Caco-2 (cell line): Measurements from ENCODE around the gene FPR1. TPM values are rescaled to one million over a fixed set of nuclear protein-coding genes. Genes with fewer than 3 reads are reported as not detected.

ENCODE experiments used
- BruUV-seq: library from RNA; stranded (reverse); fragments of 400-500 nt; replicated peaks from 2 replicates; lab custom pipeline; 2021; lab: Mats Ljungman, UMichigan
- CTCF ChIA-PET: fragments of 300-600 bp; sonication (Branson Sonifier 250); formaldehyde crosslinking; loops from one replicate; lab custom pipeline; 2022; ENCODE audit warnings: antibody characterized with exemption; lab: Charles Lee
- POLR2A ChIA-PET: fragments of 300-600 bp; sonication (Branson Sonifier 250); formaldehyde crosslinking; loops from one replicate; lab custom pipeline; 2022; ENCODE audit warnings: antibody characterized with exemption; lab: Charles Lee
- DNase-seq, 2 experiments: peaks; one replicate each; pipeline versions ENCODE4 v3.0.0 to v3.0.0-alpha.2; 2020 to 2022
- H3K27me3 ChIP-seq: replicated peaks from 2 replicates; pipeline ENCODE4 v1.6.0; 2011; ENCODE audit warnings: low read length; ENCODE audit not compliant: control insufficient read depth, insufficient read depth
- H3K36me3 ChIP-seq: 2 replicates; pipeline ENCODE4 v1.5.1; 2011; ENCODE audit warnings: low read length; ENCODE audit not compliant: control insufficient read depth, insufficient read depth
- H3K4me1 ChIP-seq: fragments of 250-450 bp; sonication (Bioruptor Pico); 2 replicates; pipeline ENCODE4 v1.5.1; 2020; ENCODE audit warnings: mild to moderate bottlenecking
- H3K4me3 ChIP-seq: 2 replicates; pipeline ENCODE4 v1.5.1; 2011; ENCODE audit warnings: low read depth, mild to moderate bottlenecking, control low read depth, low read length
- H3K9me3 ChIP-seq: fragments of 250-450 bp; sonication (Bioruptor Pico); 2 replicates; pipeline ENCODE4 v1.5.1; 2020; ENCODE audit warnings: mild to moderate bottlenecking, moderate library complexity
- H3K27ac Mint-ChIP-seq: one replicate; pipeline ENCODE4 v1.8.0; 2022; ENCODE audit warnings: mixed read lengths; ENCODE audit not compliant: unreplicated experiment
- H3K27me3 Mint-ChIP-seq: one replicate; pipeline ENCODE4 v1.8.0; 2022; ENCODE audit warnings: mixed read lengths; ENCODE audit not compliant: insufficient read depth, unreplicated experiment
- H3K36me3 Mint-ChIP-seq: one replicate; pipeline ENCODE4 v1.8.0; 2022; ENCODE audit warnings: mild to moderate bottlenecking, mixed read lengths; ENCODE audit not compliant: insufficient read depth, unreplicated experiment
- H3K4me1 Mint-ChIP-seq: one replicate; pipeline ENCODE4 v1.8.0; 2022; ENCODE audit warnings: low read depth, mixed read lengths; ENCODE audit not compliant: unreplicated experiment
- H3K4me3 Mint-ChIP-seq: one replicate; pipeline ENCODE4 v1.8.0; 2022; ENCODE audit warnings: mild to moderate bottlenecking, moderate library complexity, mixed read lengths; ENCODE audit not compliant: unreplicated experiment
- H3K9me3 Mint-ChIP-seq: one replicate; pipeline ENCODE4 v1.8.0; 2022; ENCODE audit warnings: mixed read lengths; ENCODE audit not compliant: unreplicated experiment
- intact Hi-C: fragments of 100-400 bp; cut with micrococcal nuclease; formaldehyde crosslinking; loops from one replicate; pipeline ENCODE4 v1.10.0; 2022; ENCODE audit not compliant: unreplicated experiment
- total RNA-seq: library from RNA; stranded (reverse); gene quantifications from 2 replicates; pipeline ENCODE4 v1.2.3, GENCODE V29; 2022
- TF ChIP-seq, protein P1 (sequence below), 2 experiments: fragments of 200-600 bp in 1 of 2; IDR thresholded peaks; 1 replicate in 1 of 2; 2 replicates in 1 of 2; pipeline versions ENCODE4 v1.5.1 to v1.8.0; 2011 to 2022; ENCODE audit warnings: antibody characterized with exemption in 1 of 2, control low read depth in 1 of 2, inconsistent platforms in 1 of 2, low read depth in 1 of 2, low read length in 1 of 2, mild to moderate bottlenecking in 1 of 2, moderate library complexity in 1 of 2; ENCODE audit not compliant: insufficient read depth in 1 of 2, severe bottlenecking in 1 of 2, unreplicated experiment in 1 of 2

Gene FPR1
- total RNA-seq, 1 experiment from 2014 or later, result not detected

- BruUV-seq, result no TSS peak
- Mint-ChIP-seq H3K4me3 (peak overlapping the region; percentile 85), H3K36me3 (peaks cover 37% of the 10 kb centered on the region), H3K27ac (peak overlapping the region; percentile 90), H3K9me3 (peaks cover 19% of the 10 kb centered on the region), H3K4me1 (peaks cover 12% of the 10 kb centered on the region), H3K27me3 (no peaks in the 10 kb centered on the region)
- Histone ChIP-seq H3K4me1 (peaks cover 12% of the 10 kb centered on the region; the same call in 1 of the 2 replicates), H3K36me3 (no peaks in the 10 kb centered on the region), H3K4me3 (peak overlapping the region; percentile 54), H3K9me3 (no peaks in the 10 kb centered on the region), H3K27me3 (no peaks in the 10 kb centered on the region)
- CTCF ChIA-PET, result interaction anchor here (0.6 to 1.8 kb wide), 5 partner anchors 15 to 100 kb away, joined by 3 to 10 read pairs (median 3); no protein-coding TSS in a partner anchor
- TF ChIP-seq, protein P1, sequence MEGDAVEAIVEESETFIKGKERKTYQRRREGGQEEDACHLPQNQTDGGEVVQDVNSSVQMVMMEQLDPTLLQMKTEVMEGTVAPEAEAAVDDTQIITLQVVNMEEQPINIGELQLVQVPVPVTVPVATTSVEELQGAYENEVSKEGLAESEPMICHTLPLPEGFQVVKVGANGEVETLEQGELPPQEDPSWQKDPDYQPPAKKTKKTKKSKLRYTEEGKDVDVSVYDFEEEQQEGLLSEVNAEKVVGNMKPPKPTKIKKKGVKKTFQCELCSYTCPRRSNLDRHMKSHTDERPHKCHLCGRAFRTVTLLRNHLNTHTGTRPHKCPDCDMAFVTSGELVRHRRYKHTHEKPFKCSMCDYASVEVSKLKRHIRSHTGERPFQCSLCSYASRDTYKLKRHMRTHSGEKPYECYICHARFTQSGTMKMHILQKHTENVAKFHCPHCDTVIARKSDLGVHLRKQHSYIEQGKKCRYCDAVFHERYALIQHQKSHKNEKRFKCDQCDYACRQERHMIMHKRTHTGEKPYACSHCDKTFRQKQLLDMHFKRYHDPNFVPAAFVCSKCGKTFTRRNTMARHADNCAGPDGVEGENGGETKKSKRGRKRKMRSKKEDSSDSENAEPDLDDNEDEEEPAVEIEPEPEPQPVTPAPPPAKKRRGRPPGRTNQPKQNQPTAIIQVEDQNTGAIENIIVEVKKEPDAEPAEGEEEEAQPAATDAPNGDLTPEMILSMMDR (IDR thresholded peaks at IDR 0.05; ENCODE audit: insufficient read depth in 1 of 2, low read depth in 1 of 2, low read length in 1 of 2, severe bottlenecking in 1 of 2, unreplicated experiment in 1 of 2), result no peak
- intact Hi-C loops, result loop anchor here (1.0 kb wide), 1 partner anchor 15 kb away; no protein-coding TSS in a partner anchor
- POLR2A ChIA-PET, result interaction anchor here (0.6 to 1.5 kb wide), 3 partner anchors 110 to 485 kb away, joined by 3 to 5 read pairs (median 3); partner anchors contain the start of gene PPP2R1A
- DNase-seq, result peak in 1 of 2 experiments; percentile 39
Observed at GRCh38 chr19:51704626-51705025, 47.1 kb downstream of the FPR1 start.

DNA sequence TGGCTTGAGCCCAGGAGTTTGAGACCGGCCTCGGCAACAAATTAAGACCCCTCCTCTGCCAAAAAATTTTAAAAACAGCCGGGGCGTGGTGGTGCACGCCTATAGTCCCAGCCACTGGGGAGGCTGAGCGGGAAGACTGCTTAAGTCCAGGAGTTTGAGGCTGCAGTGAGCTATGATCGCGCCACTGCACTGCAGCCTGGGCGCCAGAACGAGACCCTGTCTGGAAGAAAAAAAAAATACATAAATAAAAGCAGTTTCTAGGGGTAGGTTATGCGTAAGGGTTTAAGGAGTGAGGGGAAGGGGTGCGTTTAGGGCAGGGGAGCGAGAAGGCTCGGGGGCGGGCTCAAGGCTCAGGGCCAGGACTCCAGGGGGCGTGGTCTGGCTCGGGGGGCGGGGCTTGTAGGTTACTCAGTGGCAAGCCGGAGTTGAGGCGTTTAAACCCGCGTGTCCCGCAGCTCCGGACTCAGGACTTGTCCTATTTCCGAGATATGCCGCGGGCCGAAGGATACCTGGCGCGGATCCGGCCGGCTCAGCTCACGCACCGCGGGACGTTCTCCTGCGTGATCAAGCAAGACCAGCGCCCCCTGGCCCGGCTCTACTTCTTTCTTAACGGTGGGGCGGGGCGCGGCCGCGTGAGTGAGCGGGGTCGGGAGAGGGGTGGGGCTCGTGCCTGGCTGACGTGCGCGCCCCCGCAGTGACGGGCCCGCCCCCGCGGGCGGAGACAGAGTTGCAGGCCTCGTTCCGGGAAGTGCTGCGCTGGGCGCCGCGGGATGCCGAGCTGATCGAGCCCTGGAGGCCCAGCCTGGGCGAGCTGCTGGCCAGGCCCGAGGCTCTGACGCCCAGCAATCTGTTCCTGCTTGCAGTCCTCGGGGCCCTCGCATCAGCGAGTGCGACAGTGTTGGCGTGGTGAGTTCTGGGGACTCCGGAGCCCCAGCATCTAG is 47.8 kb downstream of the FPR1 start:
- no peaks in the 10 kb centered on the region for H3K9me3 ChIP-seq
- H3K27me3 ChIP-seq, result no peaks in the 10 kb centered on the region
- POLR2A ChIA-PET, result interaction anchor here (0.6 to 1.5 kb wide), 4 partner anchors 109 to 486 kb away, joined by 3 to 5 read pairs (median 3); partner anchors contain the start of gene PPP2R1A
- CTCF ChIA-PET, result interaction anchor here (0.6 to 1.8 kb wide), 8 partner anchors 15 to 336 kb away, joined by 3 to 10 read pairs (median 4); partner anchors contain the start of gene FPR2
- Mint-ChIP-seq H3K4me3 (peak overlapping the region; percentile 85), H3K9me3 (peaks cover 19% of the 10 kb centered on the region), H3K27ac (peak overlapping the region; percentile 90), H3K36me3 (peaks cover 37% of the 10 kb centered on the region), H3K4me1 (peaks cover 12% of the 10 kb centered on the region), H3K27me3 (no peaks in the 10 kb centered on the region)
- intact Hi-C loops, result loop anchor here (1.0 kb wide), 1 partner anchor 15 kb away; no protein-coding TSS in a partner anchor
- TF ChIP-seq, protein P1 (IDR thresholded peaks at IDR 0.05; ENCODE audit: insufficient read depth in 1 of 2, low read depth in 1 of 2, low read length in 1 of 2, severe bottlenecking in 1 of 2, unreplicated experiment in 1 of 2), result peak; percentile 45 to 54
- H3K36me3 ChIP-seq, result no peaks in the 10 kb centered on the region
- BruUV-seq, result no TSS peak
- H3K4me1 ChIP-seq, result peaks cover 12% of the 10 kb centered on the region; the same call in 1 of the 2 replicates
- peak; percentile 96 for DNase-seq
- peak overlapping the region; percentile 54 for H3K4me3 ChIP-seq
